Measurements from ENCODE around the gene CRACDL. TPM values are rescaled to one million over a fixed set of nuclear protein-coding genes. Genes with fewer than 3 reads are reported as not detected.
A peak's percentile ranks its signal among the peaks of the same experiment; 100 is the strongest.

The CRACDL gene
- total and polyA plus RNA-seq, 2 donors (not counting 3 experiments of a cell fraction or from before 2014, with no cell fraction given), result 0.92 to 6.3 TPM

DNA sequence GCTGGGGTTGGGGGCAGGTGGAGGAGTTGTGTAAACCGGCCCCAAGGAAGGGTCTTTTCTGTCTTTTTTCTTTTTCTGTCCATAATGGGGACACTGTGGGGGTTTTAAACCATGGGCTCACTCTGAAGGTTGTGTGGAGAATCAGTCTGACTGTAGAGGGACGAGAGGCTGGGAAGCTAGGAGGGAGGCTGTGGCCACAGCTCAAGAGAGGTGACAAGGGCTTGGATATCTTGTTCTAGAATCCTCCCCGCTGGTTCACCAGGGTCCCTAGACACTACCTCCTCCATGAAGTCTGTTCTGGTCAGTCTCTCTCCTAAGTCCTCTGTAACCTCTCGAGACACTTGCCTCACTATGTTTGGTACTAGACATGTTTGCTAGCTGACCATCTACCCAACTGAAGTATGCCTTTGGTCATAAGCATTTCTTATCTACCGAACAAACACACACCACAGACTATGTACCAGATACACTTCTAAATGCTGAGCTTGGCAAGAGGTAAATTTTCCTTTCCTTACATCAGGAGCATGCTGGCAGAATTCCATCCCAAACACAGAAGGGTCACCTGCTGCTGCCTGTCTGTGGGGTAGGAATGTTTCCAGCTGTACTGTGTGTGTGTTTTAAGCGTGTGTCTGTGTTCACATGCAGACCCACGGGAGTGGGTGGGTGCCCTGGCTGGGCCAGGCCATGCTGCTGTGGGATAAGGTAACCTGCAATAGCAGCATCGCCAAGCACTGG lies 135.5 kb downstream of the CRACDL start:
- Histone ChIP-seq H3K9ac (replicated peaks; ENCODE audit: extremely low read depth, insufficient read depth, low read length) (no peak overlapping the region), H3K4me1 (ENCODE audit: control insufficient read depth, extremely low read depth, insufficient read depth, low read length) (peaks cover 34% of the 10 kb centered on the region), H3K9me3 (replicated peaks; ENCODE audit: control insufficient read depth, insufficient read depth, low read length) (no peaks in the 10 kb centered on the region), H2AFZ (ENCODE audit: low read depth, low read length) (no peak overlapping the region), H3K79me2 (ENCODE audit: control insufficient read depth, insufficient read depth, low read length) (no peaks in the 10 kb centered on the region), H3K9me1 (replicated peaks; ENCODE audit: control insufficient read depth, extremely low read depth, insufficient read depth, low read length) (no peaks in the 10 kb centered on the region), H3K27ac (ENCODE audit: insufficient read depth, low read depth, low read length) (no peak overlapping the region), H3K4me3 (replicated peaks in 1 of 3; ENCODE audit: insufficient read depth in 1 of 3, low read depth in 1 of 3, low read length in 3 of 3) (no peak overlapping the region), H3K36me3 (ENCODE audit: control insufficient read depth in 2 of 2, extremely low read depth in 1 of 2, insufficient read depth in 2 of 2, low read length in 2 of 2) (no peaks in the 10 kb centered on the region), H3K4me2 (ENCODE audit: insufficient read depth, low read length) (no peak overlapping the region), H4K20me1 (replicated peaks; ENCODE audit: control insufficient read depth, extremely low read depth, insufficient read depth, low read length) (no peaks in the 10 kb centered on the region), H3K27me3 (ENCODE audit: control insufficient read depth in 2 of 2, insufficient read depth in 2 of 2, low read length in 2 of 2) (no peaks in the 10 kb centered on the region)
- TF ChIP-seq, protein P1, sequence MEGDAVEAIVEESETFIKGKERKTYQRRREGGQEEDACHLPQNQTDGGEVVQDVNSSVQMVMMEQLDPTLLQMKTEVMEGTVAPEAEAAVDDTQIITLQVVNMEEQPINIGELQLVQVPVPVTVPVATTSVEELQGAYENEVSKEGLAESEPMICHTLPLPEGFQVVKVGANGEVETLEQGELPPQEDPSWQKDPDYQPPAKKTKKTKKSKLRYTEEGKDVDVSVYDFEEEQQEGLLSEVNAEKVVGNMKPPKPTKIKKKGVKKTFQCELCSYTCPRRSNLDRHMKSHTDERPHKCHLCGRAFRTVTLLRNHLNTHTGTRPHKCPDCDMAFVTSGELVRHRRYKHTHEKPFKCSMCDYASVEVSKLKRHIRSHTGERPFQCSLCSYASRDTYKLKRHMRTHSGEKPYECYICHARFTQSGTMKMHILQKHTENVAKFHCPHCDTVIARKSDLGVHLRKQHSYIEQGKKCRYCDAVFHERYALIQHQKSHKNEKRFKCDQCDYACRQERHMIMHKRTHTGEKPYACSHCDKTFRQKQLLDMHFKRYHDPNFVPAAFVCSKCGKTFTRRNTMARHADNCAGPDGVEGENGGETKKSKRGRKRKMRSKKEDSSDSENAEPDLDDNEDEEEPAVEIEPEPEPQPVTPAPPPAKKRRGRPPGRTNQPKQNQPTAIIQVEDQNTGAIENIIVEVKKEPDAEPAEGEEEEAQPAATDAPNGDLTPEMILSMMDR (IDR thresholded peaks at IDR 0.05; ENCODE audit: extremely low read depth in 1 of 2, insufficient read depth in 1 of 2, low read depth in 1 of 2, low read length in 2 of 2), result no peak
- TF ChIP-seq MYC (IDR thresholded peaks at IDR 0.05; ENCODE audit: low read depth, low read length) (no peak), POLR2AphosphoS5 (IDR thresholded peaks at IDR 0.05; ENCODE audit: insufficient read depth, low read depth, low read length) (no peak), EZH2 (IDR thresholded peaks at IDR 0.05; ENCODE audit: borderline replicate concordance, low read depth, low read length, severe bottlenecking) (no peak), GATA2 (IDR thresholded peaks at IDR 0.05; ENCODE audit: insufficient read depth, insufficient read length, low read depth, low read length) (no peak), POLR2A (IDR thresholded peaks at IDR 0.05; ENCODE audit: low read depth, low read length) (no peak)
- ChIA-PET CTCF (interaction anchor here (0.8 to 1.2 kb wide), 3 partner anchors 9 to 151 kb away, joined by 3 to 4 read pairs (median 3); no protein-coding TSS in a partner anchor), POLR2A (no interaction called here)
- FAIRE-seq (no peak), DNase-seq (ENCODE audit: low read depth, low spot score) (peak; percentile 68)
- no TSS peak for BruUV-seq (replicated peaks)
- intact Hi-C loops (cut with micrococcal nuclease), result no loop called here
- dilution Hi-C loops (cut with MboI; ENCODE audit: extremely low pct_ligation_motif_present, low sequenced_read_pairs), result no loop called here
